ENCODE results near the gene KRTDAP.

The KRTDAP gene

DNA sequence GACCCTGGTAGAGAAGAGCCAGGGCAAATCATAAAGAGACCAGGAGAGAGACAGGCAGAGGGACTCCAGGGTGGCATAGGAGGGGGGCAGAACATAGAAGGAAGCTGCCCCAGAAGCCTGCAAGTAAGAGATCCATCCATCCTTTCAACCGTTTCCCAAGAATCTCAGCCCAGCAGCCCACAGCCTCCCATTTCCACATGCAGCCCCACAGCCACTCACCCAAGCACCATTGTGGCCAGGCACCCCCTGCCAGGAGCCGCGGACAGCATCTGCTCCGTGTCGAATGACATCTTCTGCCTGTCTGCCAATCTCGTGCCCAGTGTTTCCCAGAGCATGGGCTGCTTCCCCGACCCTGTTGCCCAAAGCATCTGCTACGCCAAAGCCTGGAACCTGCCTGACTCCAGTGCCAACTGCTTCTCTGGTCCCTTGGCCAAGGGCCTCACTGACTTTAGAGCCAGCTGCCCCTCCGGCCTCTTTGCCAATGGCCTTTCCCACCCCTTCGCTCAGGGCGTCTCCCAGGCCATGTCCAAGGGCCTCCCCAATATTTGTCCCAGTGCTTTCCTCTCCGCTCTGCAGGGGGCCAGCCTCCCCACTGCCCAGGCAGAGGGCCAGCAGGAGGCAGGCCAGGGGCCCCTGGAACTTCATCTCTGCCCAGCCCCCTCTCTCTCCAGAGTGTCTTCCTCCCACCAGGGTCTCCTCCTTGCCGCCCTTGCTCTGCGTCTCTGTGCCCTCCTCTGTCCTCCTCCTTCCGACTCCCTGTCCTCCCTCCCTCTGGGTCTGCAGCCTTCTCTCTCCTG, 22.8 kb upstream of the KRTDAP start:
- no peak for DNase-seq

DNA sequence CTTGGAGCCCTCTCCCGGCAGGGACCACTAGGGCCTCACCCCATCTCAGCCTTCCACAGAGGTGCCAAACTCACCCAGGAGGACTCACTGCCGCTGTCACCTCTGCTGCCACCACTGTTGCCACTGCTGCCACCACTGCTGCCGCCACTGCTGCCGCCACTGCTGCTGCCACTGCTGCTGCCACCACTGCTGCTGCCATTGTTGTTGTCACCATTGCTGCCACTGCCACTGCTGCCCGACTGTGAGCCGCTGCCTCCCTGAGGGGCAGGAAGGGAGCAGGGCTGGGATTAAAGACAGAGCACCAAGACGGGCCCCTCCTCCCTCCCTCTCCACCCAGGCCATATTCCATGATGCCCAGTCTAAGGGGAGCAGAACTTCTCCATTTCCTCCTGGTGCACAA, 21.1 kb upstream of the KRTDAP start:
- DNase-seq = no peak

- no peak for DNase-seq
Measured at GRCh38 chr19:35510626-35510964, 20.3 kb upstream of the KRTDAP start.

GRCh38 chr19:35509861-35510625, 19.8 kb upstream of the KRTDAP start:
- DNase-seq = peak; percentile 95

- peak; percentile 80 for DNase-seq
Measured at GRCh38 chr19:35509018-35509652, 18.9 kb upstream of the KRTDAP start.

GRCh38 chr19:35508129-35508528, 17.9 kb upstream of the KRTDAP start:
- no peak for DNase-seq

DNA sequence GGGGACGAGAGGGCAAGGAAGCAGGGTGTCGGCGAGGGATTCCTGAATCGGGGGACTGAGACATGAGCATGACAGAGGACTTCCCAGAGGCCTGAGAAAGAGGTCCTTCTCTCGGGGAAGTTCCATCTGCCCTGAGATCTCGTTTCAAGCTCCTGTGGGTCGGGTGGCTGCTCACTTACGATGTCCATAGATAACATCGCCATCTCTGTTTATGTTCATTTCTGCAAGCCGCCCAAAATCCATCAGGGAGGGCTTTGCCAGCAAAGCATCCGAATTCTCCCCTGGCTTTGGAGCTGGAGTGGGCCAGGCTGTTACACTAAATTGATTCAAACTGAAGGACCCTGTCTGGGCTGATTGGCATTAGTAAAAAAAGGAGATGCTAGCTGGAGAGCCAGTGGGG, 17.3 kb upstream of the KRTDAP start:
- no peak for DNase-seq

- no peak for DNase-seq
Measured at GRCh38 chr19:35506011-35506410, 15.7 kb upstream of the KRTDAP start.

DNA sequence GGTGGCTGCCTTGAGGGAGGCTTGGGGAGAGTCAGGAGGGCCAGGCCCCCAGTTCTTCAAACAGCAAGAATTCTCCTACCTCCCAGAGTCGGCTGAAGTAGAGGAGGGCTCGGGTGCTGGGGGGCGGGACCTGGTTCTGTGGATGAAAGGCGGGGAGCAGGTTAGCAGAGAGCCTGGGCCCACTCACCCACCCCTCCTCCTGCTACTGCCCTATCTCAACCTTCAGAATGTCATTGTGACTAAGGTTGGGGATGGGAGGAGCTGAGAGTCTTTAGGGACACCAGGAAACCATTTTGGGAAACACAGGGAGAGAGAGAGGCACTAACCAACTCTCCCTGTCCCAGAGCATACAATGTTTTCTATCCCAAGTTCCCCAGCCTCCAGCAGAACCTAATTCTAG, 12.5 kb upstream of the KRTDAP start:
- no peak for DNase-seq

GRCh38 chr19:35501684-35502083, 11.4 kb upstream of the KRTDAP start:
- peak; percentile 70 for DNase-seq

DNA sequence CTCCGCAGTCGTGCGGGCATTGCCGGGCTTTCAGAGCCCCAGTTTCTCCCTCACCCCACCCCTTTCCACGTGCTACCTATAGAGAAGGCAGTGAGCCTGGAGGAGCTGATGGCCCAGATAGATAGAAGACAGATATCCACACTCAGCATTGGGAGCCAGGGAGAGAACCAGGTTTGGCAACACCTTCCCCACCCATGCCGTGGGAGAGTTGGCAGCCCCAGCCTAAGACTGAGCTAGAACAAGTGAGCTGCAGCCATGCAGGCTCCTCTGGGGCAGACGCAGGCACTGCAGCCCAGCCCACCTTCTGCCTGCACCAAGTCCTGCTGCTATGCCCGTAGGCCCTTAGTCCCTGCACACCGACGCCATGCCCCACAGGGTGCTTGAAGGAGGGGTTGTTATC, 10.3 kb upstream of the KRTDAP start:
- no peak for DNase-seq

DNA sequence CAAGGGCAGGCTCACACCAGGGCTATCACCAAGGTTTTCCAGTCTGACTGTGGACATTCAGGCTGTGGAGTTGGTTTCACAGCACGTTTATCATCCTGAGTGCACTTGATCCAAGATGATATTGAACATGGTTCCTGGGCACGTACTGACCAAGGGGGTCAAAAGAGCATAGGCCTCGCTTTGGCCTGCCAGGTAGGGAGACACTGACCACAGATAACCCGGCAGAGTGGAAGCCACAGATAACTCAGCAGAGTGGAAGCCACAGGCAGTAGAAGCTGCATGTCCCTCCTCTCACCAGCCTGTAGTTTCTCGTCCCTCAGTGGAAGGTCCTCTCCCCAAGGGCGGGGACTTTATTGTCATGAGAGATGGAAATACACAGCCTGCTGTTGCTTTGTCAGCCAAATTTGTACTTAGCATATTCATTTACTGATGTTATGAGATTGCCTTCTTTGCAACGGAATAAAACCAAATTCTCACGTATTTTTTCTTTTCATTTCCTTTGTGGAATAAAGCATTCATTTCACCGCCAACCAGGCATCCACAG, 8.8 kb upstream of the KRTDAP start:
- no peak for DNase-seq

DNA sequence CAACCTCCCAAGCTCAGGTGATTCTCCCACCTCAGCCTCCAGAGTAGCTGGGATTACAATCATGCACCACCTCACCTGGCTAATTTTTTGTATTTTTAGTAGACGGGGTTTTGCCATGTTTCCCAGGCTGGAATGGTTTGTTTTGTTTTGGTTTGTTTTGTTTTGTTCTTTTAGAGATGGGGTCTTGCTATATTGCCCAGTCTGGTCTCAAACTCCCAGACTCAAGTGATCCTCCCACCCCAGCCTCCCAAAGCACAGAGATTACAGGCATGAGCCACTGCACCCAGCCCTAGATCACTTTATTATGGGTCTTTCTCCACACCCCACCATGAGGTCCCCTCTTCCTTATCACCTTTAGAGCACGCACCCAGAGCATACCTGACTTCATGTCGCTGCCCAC, 8.0 kb upstream of the KRTDAP start:
- DNase-seq = no peak

- DNase-seq = no peak
Measured at GRCh38 chr19:35497406-35497805, 7.1 kb upstream of the KRTDAP start.

GRCh38 chr19:35495107-35496064, 5.1 kb upstream of the KRTDAP start:
- DNase-seq = peak; percentile 84

- no peak for DNase-seq
Measured at GRCh38 chr19:35493971-35494370, 3.7 kb upstream of the KRTDAP start.

- DNase-seq = no peak
Measured at GRCh38 chr19:35491836-35492360, 1.6 kb upstream of the KRTDAP start.

- DNase-seq = no peak
Measured at GRCh38 chr19:35488677-35489076, 1.6 kb downstream of the KRTDAP start.

GRCh38 chr19:35487656-35488182, 2.5 kb downstream of the KRTDAP start:
- no peak for DNase-seq

DNA sequence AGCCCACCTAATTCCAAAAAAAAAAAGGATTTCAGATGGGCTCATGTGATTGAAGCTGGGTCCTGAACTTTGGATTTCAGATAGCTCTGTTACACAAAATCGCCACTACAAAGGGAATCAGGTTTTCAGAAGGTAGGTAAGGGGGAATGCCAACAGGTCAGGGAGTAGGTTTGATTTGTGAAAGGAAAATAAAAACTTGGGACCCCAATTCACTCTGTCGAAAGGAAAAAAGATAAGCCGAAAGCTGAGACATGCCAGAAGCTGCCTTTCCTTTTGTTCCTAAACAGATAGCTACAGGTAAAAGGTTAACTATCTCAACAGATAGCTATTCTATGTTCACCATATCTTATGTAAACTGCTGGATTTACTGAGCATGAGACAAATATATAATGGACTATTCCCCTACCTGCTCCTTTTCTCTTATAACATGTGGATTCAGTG, 4.0 kb downstream of the KRTDAP start:
- no peak for DNase-seq

- DNase-seq = no peak
Measured at GRCh38 chr19:35484252-35485036, 5.8 kb downstream of the KRTDAP start.
